B cell (primary cell): ENCODE measurements around the gene PLK1. TPM values are rescaled to one million over a fixed set of nuclear protein-coding genes. Genes with fewer than 3 reads are reported as not detected.

Experiments
- ATAC-seq: fragments of 200-7000 bp; cut with Tn5 transposase; one replicate; pipeline ENCODE4 v1.10.0; 2021; ENCODE audit warnings: low read depth, mild to moderate bottlenecking, moderate number of reproducible peaks, moderate library complexity
- CTCF ChIA-PET: fragments of 350-600 bp; sonication (Branson Sonifier 250); formaldehyde crosslinking; loops from one replicate; lab custom pipeline; 2021; ENCODE audit warnings: antibody characterized with exemption, inconsistent platforms; lab: Charles Lee
- POLR2A ChIA-PET: fragments of 350-600 bp; sonication (Branson Sonifier 250); formaldehyde crosslinking; loops from one replicate; lab custom pipeline; 2021; ENCODE audit warnings: antibody characterized with exemption; lab: Charles Lee
- DNase-seq: peaks from one replicate; pipeline ENCODE4 v3.0.0; 2013
- H2AFZ ChIP-seq: 2 replicates; pipeline ENCODE4 v1.6.1; 2012; ENCODE audit warnings: mild to moderate bottlenecking, low read depth, low read length; ENCODE audit not compliant: insufficient read depth, poor library complexity, severe bottlenecking
- H3K27ac ChIP-seq, 2 donors: 1 replicate in 1 of 2; 2 replicates in 1 of 2; pipeline ENCODE4 v1.5.1; 2012 to 2013; ENCODE audit warnings: low read length in 2 of 2, mild to moderate bottlenecking in 2 of 2, moderate library complexity in 1 of 2
- H3K27me3 ChIP-seq, 4 experiments: fragments of 200-600 bp in 1 of 4; sonication (generic) in 1 of 4; replicated peaks in 1 of 4; 1 replicate in 2 of 4; 2 replicates in 2 of 4; pipeline versions ENCODE4 v1.6.1 to v1.7.0; 2013 to 2016; ENCODE audit warnings: low read length in 3 of 4, mild to moderate bottlenecking in 2 of 4, mixed read lengths in 1 of 4, moderate library complexity in 1 of 4; ENCODE audit not compliant: insufficient read depth in 4 of 4, control insufficient read depth in 3 of 4; ENCODE audit errors: control extremely low read depth in 1 of 4
- H3K36me3 ChIP-seq, 2 experiments: replicated peaks in 1 of 2; 1 replicate in 1 of 2; 2 replicates in 1 of 2; pipeline versions ENCODE4 v1.6.1 to v1.7.1; 2013; ENCODE audit warnings: low read length in 1 of 2; ENCODE audit not compliant: insufficient read depth in 2 of 2, control insufficient read depth in 1 of 2; ENCODE audit errors: control extremely low read depth in 1 of 2, extremely low read depth in 1 of 2
- H3K4me1 ChIP-seq, 2 donors: fragments of 200-600 bp in 1 of 2; sonication (generic) in 1 of 2; 1 replicate in 1 of 2; 2 replicates in 1 of 2; pipeline versions ENCODE4 v1.5.1 to v1.6.1; 2013 to 2017; ENCODE audit warnings: low read length in 2 of 2; ENCODE audit not compliant: control insufficient read depth in 2 of 2, insufficient read depth in 2 of 2
- H3K4me2 ChIP-seq: replicated peaks from 2 replicates; pipeline ENCODE3; 2012; ENCODE audit warnings: mild to moderate bottlenecking, low read depth, low read length; ENCODE audit not compliant: poor library complexity, severe bottlenecking
- H3K4me3 ChIP-seq, 5 experiments: fragments of 200-600 bp in 1 of 5; sonication (generic) in 1 of 5; 1 replicate in 3 of 5; 2 replicates in 2 of 5; pipeline versions ENCODE4 v1.5.1 to v1.7.0; 2011 to 2016; ENCODE audit warnings: low read length in 4 of 5, mild to moderate bottlenecking in 4 of 5, low read depth in 2 of 5, control low read depth in 1 of 5, moderate library complexity in 1 of 5; ENCODE audit not compliant: insufficient read depth in 1 of 5; ENCODE audit errors: control extremely low read depth in 1 of 5, extremely low read depth in 1 of 5
- H3K79me2 ChIP-seq: fragments of 200-600 bp; sonication (generic); one replicate; pipeline ENCODE4 v1.6.0; 2016; ENCODE audit warnings: low read length; ENCODE audit not compliant: control insufficient read depth, insufficient read depth
- H3K9ac ChIP-seq: fragments of 200-600 bp; sonication (generic); 2 replicates; pipeline ENCODE4 v1.6.1; 2017; ENCODE audit warnings: mild to moderate bottlenecking, low read length, moderate library complexity
- H3K9me3 ChIP-seq, 3 donors: one replicate each; pipeline versions ENCODE4 v1.6.1 to v1.7.1; 2013; ENCODE audit warnings: low read length in 2 of 3; ENCODE audit not compliant: control insufficient read depth in 2 of 3, insufficient read depth in 1 of 3; ENCODE audit errors: control extremely low read depth in 1 of 3
- H4K20me1 ChIP-seq: 2 replicates; pipeline ENCODE4 v1.6.0; 2012; ENCODE audit warnings: mild to moderate bottlenecking, low read length; ENCODE audit not compliant: insufficient read depth, control insufficient read depth, poor library complexity, severe bottlenecking
- H3K27ac Mint-ChIP-seq: one replicate; pipeline ENCODE4 v1.8.0; 2021; ENCODE audit warnings: mixed read lengths
- H3K27me3 Mint-ChIP-seq: one replicate; pipeline ENCODE4 v1.8.0; 2021; ENCODE audit warnings: mixed read lengths
- H3K4me1 Mint-ChIP-seq: one replicate; pipeline ENCODE4 v1.8.0; 2021; ENCODE audit warnings: mixed read lengths
- H3K4me3 Mint-ChIP-seq: one replicate; pipeline ENCODE4 v1.8.0; 2021; ENCODE audit warnings: mixed read lengths
- H3K9me3 Mint-ChIP-seq: one replicate; pipeline ENCODE4 v1.8.0; 2022; ENCODE audit warnings: mixed read lengths; ENCODE audit not compliant: insufficient read depth
- EZH2 ChIP-seq: IDR thresholded peaks from 2 replicates; pipeline ENCODE4 v1.6.1; 2012; ENCODE audit warnings: borderline replicate concordance, low read depth, mild to moderate bottlenecking, moderate library complexity, low read length; ENCODE audit not compliant: insufficient read depth, poor library complexity, severe bottlenecking
- WGBS: methylation state at CpG from one replicate; pipeline ENCODE4 v1.1.5; 2013; ENCODE audit warnings: missing lambda C conversion rate; ENCODE audit not compliant: insufficient coverage; 5-methylcytosine and 5-hydroxymethylcytosine counted together
- intact Hi-C: fragments of 100-400 bp; cut with micrococcal nuclease; formaldehyde crosslinking; loops from one replicate; pipeline ENCODE4 v1.10.0; 2022
- polyA plus RNA-seq: library from polyadenylated mRNA; depleted of rRNA; stranded (reverse); fragments of >200 nt; gene quantifications from 2 replicates; pipeline ENCODE4 v1.2.3, GENCODE V29; 2012
- total RNA-seq, 2 donors: library from RNA; stranded (reverse); fragments of 120-200 nt in 1 of 2; gene quantifications; 1 replicate in 1 of 2; 2 replicates in 1 of 2; pipeline versions ENCODE4 v1.2.3 to v1.2.4, GENCODE V29; 2013 to 2022
- TF ChIP-seq, protein P1 (sequence below): fragments of 200-600 bp; IDR thresholded peaks from one replicate; pipeline ENCODE4 v1.8.0; 2022; ENCODE audit warnings: antibody characterized with exemption, mild to moderate bottlenecking

The PLK1 gene
- total and polyA plus RNA-seq, 2 donors (not counting 1 experiment from before 2014, with no cell fraction given) = 2.7 to 3.5 TPM

DNA sequence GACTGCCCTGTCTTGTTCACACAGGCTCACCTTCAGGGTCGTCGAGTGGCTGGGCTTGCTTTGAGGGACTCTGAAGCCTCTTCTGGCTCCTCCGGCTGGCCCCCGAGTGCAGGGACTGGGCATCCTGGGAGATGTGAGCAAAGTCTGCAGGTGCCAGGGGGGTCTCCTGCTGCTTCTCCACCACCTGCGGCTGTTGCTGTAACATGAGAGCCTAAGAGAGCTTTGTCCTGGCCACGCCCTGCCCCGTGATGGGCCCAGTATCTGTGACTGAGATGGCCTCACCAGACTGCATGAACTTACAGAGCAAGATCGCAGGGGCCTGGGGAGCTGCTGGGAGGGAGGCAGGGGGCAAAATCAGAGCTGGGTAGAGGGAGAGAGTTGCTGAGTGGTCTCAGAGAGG is 21.8 kb downstream of the PLK1 start:
- POLR2A ChIA-PET = interaction anchor here (0.6 kb wide), 1 partner anchor 52 kb away, joined by 3 read pairs; no protein-coding TSS in a partner anchor
- no peak overlapping the region for H2AFZ ChIP-seq
- H3K27me3 ChIP-seq = peaks cover 0 to 7% (median 0%) of the 10 kb centered on the region in 4 experiments
- Mint-ChIP-seq H3K27ac (no peak overlapping the region), H3K27me3 (peaks cover 23% of the 10 kb centered on the region), H3K4me3 (no peak overlapping the region), H3K4me1 (peaks cover 9% of the 10 kb centered on the region), H3K9me3 (peaks cover 3% of the 10 kb centered on the region)
- DNase-seq (no peak), ATAC-seq (no peak)
- no peaks in the 10 kb centered on the region for H3K36me3 ChIP-seq
- TF ChIP-seq EZH2 = no peak
- TF ChIP-seq, protein P1, sequence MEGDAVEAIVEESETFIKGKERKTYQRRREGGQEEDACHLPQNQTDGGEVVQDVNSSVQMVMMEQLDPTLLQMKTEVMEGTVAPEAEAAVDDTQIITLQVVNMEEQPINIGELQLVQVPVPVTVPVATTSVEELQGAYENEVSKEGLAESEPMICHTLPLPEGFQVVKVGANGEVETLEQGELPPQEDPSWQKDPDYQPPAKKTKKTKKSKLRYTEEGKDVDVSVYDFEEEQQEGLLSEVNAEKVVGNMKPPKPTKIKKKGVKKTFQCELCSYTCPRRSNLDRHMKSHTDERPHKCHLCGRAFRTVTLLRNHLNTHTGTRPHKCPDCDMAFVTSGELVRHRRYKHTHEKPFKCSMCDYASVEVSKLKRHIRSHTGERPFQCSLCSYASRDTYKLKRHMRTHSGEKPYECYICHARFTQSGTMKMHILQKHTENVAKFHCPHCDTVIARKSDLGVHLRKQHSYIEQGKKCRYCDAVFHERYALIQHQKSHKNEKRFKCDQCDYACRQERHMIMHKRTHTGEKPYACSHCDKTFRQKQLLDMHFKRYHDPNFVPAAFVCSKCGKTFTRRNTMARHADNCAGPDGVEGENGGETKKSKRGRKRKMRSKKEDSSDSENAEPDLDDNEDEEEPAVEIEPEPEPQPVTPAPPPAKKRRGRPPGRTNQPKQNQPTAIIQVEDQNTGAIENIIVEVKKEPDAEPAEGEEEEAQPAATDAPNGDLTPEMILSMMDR = no peak
- intact Hi-C loops = no loop called here
- no peaks in the 10 kb centered on the region for H4K20me1 ChIP-seq
- no peak overlapping the region for H3K4me3 ChIP-seq
- peaks cover 0 to 6% (median 0%) of the 10 kb centered on the region in 3 donors for H3K9me3 ChIP-seq
- H3K4me2 ChIP-seq = no peak overlapping the region
- 71% methylated on average over 8 of the region's 8 CpGs for WGBS
- H3K4me1 ChIP-seq = peaks cover 5 to 9% of the 10 kb centered on the region in 2 donors
- no peaks in the 10 kb centered on the region for H3K79me2 ChIP-seq
- no peak overlapping the region for H3K27ac ChIP-seq
- CTCF ChIA-PET = no interaction called here
- H3K9ac ChIP-seq = no peak overlapping the region

DNA sequence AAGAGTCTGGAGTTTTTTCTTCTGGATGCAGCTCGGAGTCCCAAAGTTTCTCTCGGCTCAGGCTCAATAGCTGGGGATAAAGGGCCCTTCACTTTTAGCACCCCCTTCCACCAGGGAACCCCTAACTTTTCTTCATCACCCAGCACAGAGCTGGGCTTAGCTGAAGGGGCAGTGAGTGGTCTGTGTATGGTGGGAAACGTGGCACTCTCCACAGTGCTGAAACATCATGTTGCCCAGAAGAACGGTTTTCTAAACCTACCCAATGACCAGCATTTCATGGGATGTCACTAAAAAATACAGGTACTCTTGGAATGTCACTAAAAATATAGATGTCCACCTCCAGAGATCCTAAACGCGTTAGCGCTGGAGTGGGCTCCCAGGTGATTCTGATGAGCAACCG is 22.4 kb downstream of the PLK1 start:
- Histone ChIP-seq H4K20me1 (no peaks in the 10 kb centered on the region), H2AFZ (no peak overlapping the region), H3K9me3 (peaks cover 0 to 6% (median 0%) of the 10 kb centered on the region in 3 donors), H3K9ac (no peak overlapping the region), H3K36me3 (no peaks in the 10 kb centered on the region), H3K4me1 (peaks cover 5 to 9% of the 10 kb centered on the region in 2 donors), H3K4me2 (no peak overlapping the region), H3K79me2 (no peaks in the 10 kb centered on the region), H3K27ac (no peak overlapping the region), H3K4me3 (no peak overlapping the region), H3K27me3 (peaks cover 0 to 7% (median 0%) of the 10 kb centered on the region in 4 experiments)
- CTCF ChIA-PET = interaction anchor here (0.7 kb wide), 1 partner anchor 109 kb away, joined by 3 read pairs; no protein-coding TSS in a partner anchor
- ATAC-seq = no peak
- Mint-ChIP-seq H3K27ac (no peak overlapping the region), H3K27me3 (peaks cover 26% of the 10 kb centered on the region), H3K9me3 (peaks cover 3% of the 10 kb centered on the region), H3K4me3 (no peak overlapping the region), H3K4me1 (peaks cover 9% of the 10 kb centered on the region)
- no peak for TF ChIP-seq EZH2
- TF ChIP-seq, protein P1 = no peak
- POLR2A ChIA-PET = no interaction called here
- WGBS = no CpG with 5 or more reads among the region's 8 CpGs
- intact Hi-C loops = no loop called here
- no peak for DNase-seq
